NT2/D1 (cell line): Measurements from ENCODE around the gene RPN2.
A peak's percentile ranks its signal among the peaks of the same experiment; 100 is the strongest.
"Not testable (repeated sequence)": the region's sequence is repeated elsewhere in the genome, so short reads cannot be mapped to it uniquely, and the experiment has no call there.

Experiments used
- DNase-seq: peaks from one replicate; pipeline ENCODE4 v3.0.0-alpha.2; 2011; ENCODE audit warnings: low read depth, low spot score
- H3K27me3 ChIP-seq: 2 replicates; pipeline ENCODE4 v1.6.0; 2011; ENCODE audit warnings: mild to moderate bottlenecking; ENCODE audit not compliant: insufficient read length, insufficient read depth
- H3K36me3 ChIP-seq: 2 replicates; pipeline ENCODE4 v1.6.1; 2011; ENCODE audit warnings: mild to moderate bottlenecking, low read length, mixed read lengths; ENCODE audit not compliant: insufficient read depth, insufficient read length
- H3K4me1 ChIP-seq: 2 replicates; pipeline ENCODE4 v1.5.1; 2011; ENCODE audit not compliant: insufficient read depth, insufficient read length
- H3K4me3 ChIP-seq: 2 replicates; pipeline ENCODE4 v1.5.1; 2011; ENCODE audit warnings: low read depth; ENCODE audit not compliant: insufficient read length
- H3K9ac ChIP-seq: 2 replicates; pipeline ENCODE4 v1.6.0; 2011; ENCODE audit warnings: low read depth; ENCODE audit not compliant: insufficient read length
- H3K9me3 ChIP-seq: 2 replicates; pipeline ENCODE4 v1.5.1; 2011; ENCODE audit warnings: mild to moderate bottlenecking, low read length; ENCODE audit not compliant: insufficient read depth
- SUZ12 ChIP-seq: IDR thresholded peaks from 2 replicates; pipeline ENCODE4 v1.6.1; 2011; ENCODE audit not compliant: insufficient read length, insufficient read depth; ENCODE audit errors: extremely low read depth
- YY1 ChIP-seq: IDR thresholded peaks from 2 replicates; pipeline ENCODE4 v1.6.1; 2011; ENCODE audit not compliant: insufficient read length, insufficient read depth
- ZNF274 ChIP-seq: IDR thresholded peaks from 2 replicates; pipeline ENCODE4 v1.6.1; 2011; ENCODE audit warnings: mild to moderate bottlenecking, low read depth, low read length

Gene RPN2

DNA sequence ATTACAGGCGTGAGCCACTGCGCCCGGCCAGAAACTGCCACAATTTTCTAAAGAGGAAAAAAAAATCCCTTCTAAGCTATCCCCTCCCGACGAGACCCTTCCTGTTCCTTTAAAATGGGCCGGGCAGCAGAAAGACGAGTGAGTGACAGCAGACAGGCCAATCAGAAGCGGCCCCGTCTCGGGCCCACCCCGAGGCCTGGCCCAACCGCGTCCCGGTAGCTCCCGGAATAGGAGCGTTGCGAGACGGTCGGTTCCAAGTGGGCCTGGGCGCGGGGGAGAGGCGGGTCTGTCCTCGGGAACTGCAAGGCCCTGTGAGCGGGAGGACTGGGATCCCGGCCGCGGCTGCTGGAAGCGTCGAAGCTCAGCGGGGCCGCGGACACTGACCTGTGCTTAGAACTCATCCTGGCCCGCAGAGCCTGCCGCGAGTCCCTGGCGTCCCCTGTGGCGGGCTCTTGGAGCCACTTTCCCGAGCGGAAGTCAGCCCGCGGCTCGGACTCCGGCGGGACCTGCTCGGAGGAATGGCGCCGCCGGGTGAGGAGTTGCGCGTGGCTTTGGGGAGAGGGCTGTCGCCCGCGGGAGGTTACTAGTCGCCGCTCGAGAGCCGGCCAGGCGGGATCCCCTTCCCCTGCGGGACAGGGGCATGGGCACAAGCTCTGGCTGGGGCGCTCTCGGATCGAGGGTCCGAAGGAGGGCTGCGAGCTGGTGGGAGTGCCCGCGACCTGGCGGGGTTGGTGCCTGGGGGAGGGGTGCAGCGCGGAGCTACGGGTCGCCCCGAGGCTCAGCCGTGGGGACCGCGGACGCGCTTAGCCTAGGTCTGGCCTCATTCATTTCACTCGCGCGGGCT lies at the start of gene RPN2, which contains the start of gene MROH8:
Gene RPN2, plus strand, starts transcription at position 492 of the 844 bp plus-strand sequence. Its CDS starts 27 bp downstream, at position 519.
Gene MROH8, minus strand, starts transcription at position 710 of the 844 bp plus-strand sequence.
- Histone ChIP-seq H3K9ac (peak within 1 kb of the TSS; percentile 98), H3K4me1 (peaks cover 3% of the 10 kb centered on the region), H3K9me3 (no peaks in the 10 kb centered on the region), H3K36me3 (peaks cover 27% of the 10 kb centered on the region), H3K27me3 (no peaks in the 10 kb centered on the region), H3K4me3 (peak within 1 kb of the TSS; percentile 96)
- TF ChIP-seq ZNF274: no peak
- peak; percentile 58 for TF ChIP-seq YY1
- peak; percentile 98 for DNase-seq

DNA sequence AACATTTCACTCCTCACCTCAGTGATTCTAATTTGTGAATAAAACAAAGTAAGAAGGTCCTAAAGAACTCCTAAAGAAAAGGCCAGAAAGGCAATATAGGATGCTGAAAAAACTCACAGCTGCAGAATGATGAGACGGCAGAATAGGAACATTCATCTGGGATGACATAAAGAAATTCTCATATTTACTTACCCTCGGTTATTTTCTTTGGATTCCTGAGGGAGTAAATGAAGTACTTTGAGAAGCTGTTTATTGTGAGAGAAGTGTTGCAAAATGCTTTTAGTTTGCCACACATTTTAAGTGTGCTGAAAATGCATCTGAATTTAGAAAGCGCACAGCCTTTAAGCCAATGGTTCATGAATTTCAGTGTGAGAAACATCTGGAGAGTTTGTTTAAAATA lies 47.6 kb upstream of the RPN2 start:
- no peak overlapping the region for H3K4me3 ChIP-seq
- H3K9me3 ChIP-seq: no peaks in the 10 kb centered on the region
- no peaks in the 10 kb centered on the region for H3K27me3 ChIP-seq
- TF ChIP-seq ZNF274: no peak
- TF ChIP-seq YY1: no peak
- no peak overlapping the region for H3K9ac ChIP-seq
- no peaks in the 10 kb centered on the region for H3K36me3 ChIP-seq
- no peaks in the 10 kb centered on the region for H3K4me1 ChIP-seq
- no peak for DNase-seq

DNA sequence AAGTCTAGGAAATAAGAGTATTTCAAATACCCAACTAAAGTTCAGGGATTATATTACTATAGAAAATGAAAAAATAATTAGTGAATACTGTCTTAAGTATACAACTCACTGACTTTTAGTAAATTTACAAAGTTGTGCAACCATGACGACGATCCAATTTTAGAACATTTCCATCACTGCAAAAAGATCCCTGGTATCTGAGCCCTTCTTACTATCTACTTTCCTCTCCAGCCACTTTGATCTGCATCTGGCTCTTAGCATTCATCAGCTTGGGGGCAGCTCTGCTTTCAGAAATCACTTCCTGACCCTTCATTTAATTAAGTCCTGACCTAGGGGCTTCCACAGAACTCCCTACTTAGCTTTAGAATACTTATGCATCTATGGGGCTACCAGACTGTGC lies 45.2 kb upstream of the RPN2 start:
- H3K4me1 ChIP-seq: no peaks in the 10 kb centered on the region
- no peak for TF ChIP-seq YY1
- TF ChIP-seq SUZ12: no peak
- TF ChIP-seq ZNF274: no peak

DNA sequence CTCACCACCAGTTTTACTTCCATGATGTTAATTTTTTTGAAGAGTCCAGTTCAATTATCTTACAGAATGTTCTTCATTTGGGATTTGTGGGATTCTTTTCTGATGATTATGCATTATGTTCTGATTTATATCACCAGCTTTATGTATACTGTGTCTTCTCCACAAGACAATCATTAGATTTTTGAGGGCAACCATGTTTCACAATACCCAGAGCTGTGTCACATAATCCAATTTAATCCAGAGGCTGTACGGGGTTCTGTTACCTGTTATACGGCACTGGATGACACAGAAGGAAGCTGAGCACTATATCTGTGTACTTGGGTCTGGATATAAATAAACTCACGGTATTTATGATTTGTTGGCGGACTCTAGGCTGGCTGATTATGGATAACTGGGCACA lies 41.6 kb upstream of the RPN2 start:
- H3K36me3 ChIP-seq: no peaks in the 10 kb centered on the region
- H3K9me3 ChIP-seq: no peaks in the 10 kb centered on the region
- DNase-seq: no peak
- H3K4me3 ChIP-seq: no peak overlapping the region
- H3K4me1 ChIP-seq: no peaks in the 10 kb centered on the region
- H3K9ac ChIP-seq: no peak overlapping the region
- no peak for TF ChIP-seq ZNF274
- TF ChIP-seq YY1: no peak
- TF ChIP-seq SUZ12: no peak
- H3K27me3 ChIP-seq: no peaks in the 10 kb centered on the region

More for the DNA sequence above, 45.2 kb upstream of the RPN2 start:
- Histone ChIP-seq H3K9ac (no peak overlapping the region), H3K27me3 (no peaks in the 10 kb centered on the region), H3K9me3 (no peaks in the 10 kb centered on the region), H3K4me3 (no peak overlapping the region), H3K36me3 (no peaks in the 10 kb centered on the region)
- DNase-seq: no peak

DNA sequence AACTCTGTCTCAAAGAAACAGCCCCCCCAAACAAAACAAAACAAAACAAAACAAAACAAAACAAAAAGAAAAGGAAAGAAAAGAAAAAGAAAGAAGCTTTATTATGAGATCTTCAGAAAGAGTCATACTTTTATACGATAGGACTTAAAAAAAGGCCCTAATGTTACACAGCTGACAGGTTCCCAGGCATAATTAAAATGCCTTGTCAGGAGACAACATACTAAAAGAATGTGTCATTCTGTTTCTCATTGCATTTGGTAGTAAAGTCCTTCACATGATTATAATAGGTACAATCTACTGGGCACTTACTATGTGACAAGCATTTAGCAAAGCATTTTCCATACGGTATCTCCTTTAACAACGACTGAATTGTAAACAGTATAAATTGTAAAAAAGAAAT lies 36.4 kb upstream of the RPN2 start:
- TF ChIP-seq SUZ12 (no peak), YY1 (no peak), ZNF274 (no peak)
- Histone ChIP-seq H3K27me3 (no peaks in the 10 kb centered on the region), H3K9me3 (no peaks in the 10 kb centered on the region), H3K4me3 (no peak overlapping the region), H3K4me1 (no peaks in the 10 kb centered on the region), H3K9ac (no peak overlapping the region), H3K36me3 (no peaks in the 10 kb centered on the region)
- DNase-seq: no peak

DNA sequence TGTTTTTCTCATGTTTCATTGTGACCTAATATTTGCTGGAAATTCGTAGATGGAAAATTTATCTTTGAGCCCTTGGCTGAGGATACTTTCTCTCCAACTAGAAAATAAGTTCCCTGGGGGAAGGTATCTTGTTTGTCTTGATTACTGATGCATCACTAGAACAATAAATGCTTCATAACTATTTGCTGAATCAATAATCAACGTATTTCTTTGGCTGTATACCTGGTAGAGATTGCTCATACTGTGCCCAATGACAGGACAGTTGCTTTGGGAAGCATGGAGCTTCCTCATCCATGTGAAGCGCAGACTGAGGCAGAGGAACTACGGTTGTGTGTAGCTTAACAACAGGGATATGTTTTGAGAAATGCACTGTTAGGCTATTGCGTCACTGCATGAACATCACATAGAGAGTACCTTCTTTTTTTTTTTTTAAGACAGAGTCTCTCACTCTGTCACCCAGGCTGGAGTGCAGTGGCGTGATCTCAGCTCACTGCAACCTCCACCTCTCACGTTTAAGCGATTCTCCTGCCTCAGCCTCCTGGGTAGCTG lies 34.2 kb upstream of the RPN2 start:
- Histone ChIP-seq H3K9ac (no peak overlapping the region), H3K27me3 (no peaks in the 10 kb centered on the region), H3K36me3 (no peaks in the 10 kb centered on the region), H3K4me3 (no peak overlapping the region), H3K9me3 (no peaks in the 10 kb centered on the region), H3K4me1 (no peaks in the 10 kb centered on the region)
- TF ChIP-seq SUZ12 (no peak), ZNF274 (no peak), YY1 (no peak)
- no peak for DNase-seq

DNA sequence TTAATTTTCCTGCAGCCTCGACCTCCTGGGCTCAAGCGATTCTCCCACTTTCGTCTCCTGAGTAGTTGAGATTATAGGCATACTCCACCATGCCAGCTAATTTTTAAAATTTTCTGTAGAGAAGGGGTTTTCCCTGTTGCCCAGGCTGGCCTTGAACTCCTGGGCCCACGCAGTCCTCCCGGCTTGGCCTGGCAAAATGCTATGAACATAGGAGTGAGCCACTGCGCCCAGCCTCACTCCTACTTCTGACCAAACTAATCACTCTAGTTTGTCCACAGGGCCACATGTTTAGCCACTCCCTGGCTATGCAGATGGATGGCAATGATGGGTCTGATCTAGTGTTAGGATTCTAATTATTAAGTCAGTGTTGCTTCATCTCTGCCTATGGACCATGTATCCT lies 31.9 kb upstream of the RPN2 start:
- H3K9ac ChIP-seq: no peak overlapping the region
- no peaks in the 10 kb centered on the region for H3K36me3 ChIP-seq
- no peaks in the 10 kb centered on the region; the same call in 1 of the 2 replicates for H3K9me3 ChIP-seq
- TF ChIP-seq YY1 (no peak), SUZ12 (no peak), ZNF274 (no peak)
- no peaks in the 10 kb centered on the region for H3K27me3 ChIP-seq
- no peaks in the 10 kb centered on the region for H3K4me1 ChIP-seq
- DNase-seq: no peak
- no peak overlapping the region for H3K4me3 ChIP-seq

DNA sequence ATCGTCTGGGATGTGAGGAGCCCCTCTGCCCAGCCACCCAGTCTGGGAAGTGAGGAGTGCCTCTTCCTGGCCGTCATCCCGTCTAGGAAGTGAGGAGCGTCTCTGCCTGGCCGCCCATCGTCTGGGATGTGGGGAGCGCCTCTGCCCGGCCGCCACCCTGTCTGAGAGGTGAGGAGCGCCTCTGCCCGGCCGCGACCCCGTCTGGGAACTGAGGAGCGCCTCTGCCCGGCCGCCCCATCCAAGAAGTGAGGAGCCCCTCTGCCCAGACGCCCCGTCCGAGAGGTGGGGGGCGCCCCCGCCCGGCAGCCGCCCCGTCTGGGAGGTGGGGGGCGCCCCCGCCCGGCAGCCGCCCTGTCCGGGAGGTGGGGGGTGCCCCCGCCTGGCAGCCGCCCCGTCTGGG lies 28.3 kb upstream of the RPN2 start:
- not testable (repeated sequence) for H3K9me3 ChIP-seq, H3K4me3 ChIP-seq, H3K9ac ChIP-seq, H3K4me1 ChIP-seq, H3K36me3 ChIP-seq, DNase-seq, H3K27me3 ChIP-seq
